Right lobe of liver (tissue), 6 donors: Measurements from ENCODE around the gene ERCC6L2. TPM values are rescaled to one million over a fixed set of nuclear protein-coding genes. Genes with fewer than 3 reads are reported as not detected.

Experiments used
- ATAC-seq, 4 donors: fragments of 200-7000 bp; cut with Tn5 transposase; one replicate each; pipeline ENCODE4 v1.9.1; 2020; ENCODE audit warnings: mild to moderate bottlenecking in 4 of 4, moderate library complexity in 4 of 4
- DNase-seq, 3 donors: peaks; one replicate each; pipeline ENCODE4 v3.0.0-alpha.2; 2020
- H3K27ac ChIP-seq, 3 donors: fragments of 200-600 bp; one replicate each; pipeline ENCODE4 v1.8.0; 2022
- H3K27me3 ChIP-seq, 2 donors: fragments of 200-600 bp; one replicate each; pipeline ENCODE4 v1.8.0; 2022
- H3K36me3 ChIP-seq, 4 donors: fragments of 200-600 bp; sonication (generic) in 1 of 4; one replicate each; pipeline versions ENCODE4 v1.5.1 to v1.8.0; 2017 to 2022; ENCODE audit warnings: control low read depth in 1 of 4
- H3K4me1 ChIP-seq, 4 donors: fragments of 200-600 bp; sonication (generic) in 1 of 4; one replicate each; pipeline versions ENCODE4 v1.5.1 to v1.8.0; 2017 to 2022; ENCODE audit warnings: control low read depth in 1 of 4
- H3K4me3 ChIP-seq, 3 donors: fragments of 200-600 bp; one replicate each; pipeline ENCODE4 v1.8.0; 2022
- H3K9me3 ChIP-seq, 4 donors: fragments of 200-600 bp; sonication (generic) in 1 of 4; one replicate each; pipeline versions ENCODE4 v1.5.1 to v1.8.0; 2017 to 2022; ENCODE audit warnings: control low read depth in 1 of 4
- CTCF ChIP-seq, 4 donors: fragments of 200-600 bp in 3 of 4; fragments of 450-650 bp in 1 of 4; IDR thresholded peaks; one replicate each; pipeline versions ENCODE4 v1.5.1 to v1.8.0; 2016 to 2022; ENCODE audit warnings: antibody characterized with exemption in 4 of 4, mild to moderate bottlenecking in 2 of 4
- POLR2A ChIP-seq: fragments of 450-650 bp; IDR thresholded peaks from one replicate; pipeline ENCODE4 v1.6.1; 2017; ENCODE audit warnings: antibody characterized with exemption, mild to moderate bottlenecking
- WGBS: methylation state at CpG from one replicate; pipeline ENCODE4 v1.1.6; 2018; ENCODE audit warnings: low coverage, low lambda C conversion rate; ENCODE audit not compliant: insufficient coverage; ENCODE audit errors: missing lambda C conversion rate; 5-methylcytosine and 5-hydroxymethylcytosine counted together
- intact Hi-C, 2 donors: fragments of 100-400 bp; cut with DNase I; formaldehyde crosslinking; loops; one replicate each; pipeline versions ENCODE4 v1.11.2 to v1.14.1; 2022
- total RNA-seq, 6 experiments: library from RNA; depleted of rRNA in 2 of 6; stranded (reverse); fragments of >200 nt in 2 of 6; fragmentation: NEBNext Ultra II Directional in 3 of 6; extraction: Animal tissue kit (Norgen Biotek cat#: 25700) in 3 of 6; gene quantifications; one replicate each; pipeline versions ENCODE4 v1.1.0 to v1.2.4, GENCODE V29; 2016 to 2023
- donor health status: DM: no; HTN: yes; CAD: no.
- donor health status: DM: no; HTN: no; CAD: no.
- donor health status: DM: no; HTN: no; CAD: no.
- donor health status: DM: no; HTN: yes; CAD: no.
- donor health status: DM: no; HTN: yes; CAD: no.

The ERCC6L2 gene
- total RNA-seq, 6 experiments from 2014 or later: 11.5 to 21.1 (median 17.2) TPM

GRCh38 chr9:95963659-95964058 is 88.2 kb downstream of the ERCC6L2 start:
- Histone ChIP-seq H3K36me3 (no peaks in the 10 kb centered on the region), H3K4me3 (no peak overlapping the region), H3K4me1 (no peaks in the 10 kb centered on the region), H3K27me3 (no peaks in the 10 kb centered on the region), H3K27ac (no peak overlapping the region), H3K9me3 (no peaks in the 10 kb centered on the region)
- 76% methylated on average over 3 of the region's 3 CpGs for WGBS
- intact Hi-C loops: no loop called here
- TF ChIP-seq POLR2A (no peak), CTCF (IDR thresholded peaks at IDR 0.05) (no peak)
- DNase-seq (no peak), ATAC-seq (no peak)

- TF ChIP-seq POLR2A: no peak
- 97% methylated on average over 2 of the region's 2 CpGs for WGBS
- no peak for ATAC-seq
- Histone ChIP-seq H3K4me3 (no peak overlapping the region), H3K9me3 (no peaks in the 10 kb centered on the region), H3K27me3 (no peaks in the 10 kb centered on the region), H3K27ac (no peak overlapping the region), H3K4me1 (no peaks in the 10 kb centered on the region), H3K36me3 (peaks cover 0 to 5% (median 0%) of the 10 kb centered on the region in 4 donors)
- intact Hi-C loops: no loop called here
- DNase-seq: no peak
Observed at GRCh38 chr9:95966306-95966705, 90.8 kb downstream of the ERCC6L2 start.

- Histone ChIP-seq H3K27me3 (no peaks in the 10 kb centered on the region), H3K4me1 (no peaks in the 10 kb centered on the region), H3K36me3 (peaks cover 0 to 18% (median 4%) of the 10 kb centered on the region in 4 donors), H3K9me3 (no peaks in the 10 kb centered on the region), H3K4me3 (no peak overlapping the region), H3K27ac (no peak overlapping the region)
- intact Hi-C loops: no loop called here
- DNase-seq (no peak), ATAC-seq (no peak)
- TF ChIP-seq POLR2A (no peak), CTCF (IDR thresholded peaks at IDR 0.05) (no peak)
Observed at GRCh38 chr9:95970317-95970716, 94.8 kb downstream of the ERCC6L2 start.

- H3K9me3 ChIP-seq: no peaks in the 10 kb centered on the region
- no peak for DNase-seq
- TF ChIP-seq CTCF (IDR thresholded peaks at IDR 0.05) (no peak), POLR2A (no peak)
- peaks cover 0 to 18% (median 4%) of the 10 kb centered on the region in 4 donors for H3K36me3 ChIP-seq
- intact Hi-C loops: no loop called here
- no peak overlapping the region for H3K4me3 ChIP-seq
- no peak overlapping the region for H3K27ac ChIP-seq
- 96% methylated on average over 2 of the region's 2 CpGs for WGBS
- H3K4me1 ChIP-seq: no peaks in the 10 kb centered on the region
- no peak for ATAC-seq
- no peaks in the 10 kb centered on the region for H3K27me3 ChIP-seq
Observed at GRCh38 chr9:95971815-95972214, 96.3 kb downstream of the ERCC6L2 start.

GRCh38 chr9:95974389-95974788 is 98.9 kb downstream of the ERCC6L2 start:
- no peak overlapping the region for H3K4me3 ChIP-seq
- intact Hi-C loops: no loop called here
- 90% methylated on average over 1 of the region's 1 CpG for WGBS
- no peaks in the 10 kb centered on the region for H3K27me3 ChIP-seq
- no peaks in the 10 kb centered on the region for H3K4me1 ChIP-seq
- DNase-seq (no peak), ATAC-seq (no peak)
- H3K9me3 ChIP-seq: no peaks in the 10 kb centered on the region
- peaks cover 0 to 18% (median 4%) of the 10 kb centered on the region in 4 donors for H3K36me3 ChIP-seq
- no peak overlapping the region for H3K27ac ChIP-seq
- TF ChIP-seq CTCF (IDR thresholded peaks at IDR 0.05): no peak
- no peak for TF ChIP-seq POLR2A
